K562 (cell line): ENCODE measurements around the gene MRI1. TPM values are rescaled to one million over a fixed set of nuclear protein-coding genes. Genes with fewer than 3 reads are reported as not detected.

Experiments
- ATAC-seq: fragments of 200-7000 bp; cut with Tn5 transposase; 3 replicates; pipeline ENCODE4 v1.9.1; 2020; ENCODE audit warnings: moderate library complexity
- BruUV-seq: library from RNA; stranded (reverse); fragments of 400-500 nt; replicated peaks from 2 replicates; lab custom pipeline; 2021; lab: Mats Ljungman, UMichigan
- CTCF ChIA-PET: fragments of 300-600 bp; formaldehyde crosslinking; extraction: SDS; loops from one replicate; lab custom pipeline; 2021; ENCODE audit warnings: low intra/inter-chr PET ratio; lab: Yijun Ruan, JAX
- POLR2A ChIA-PET: fragments of 300-600, 350-650 bp; sonication (Branson Sonifier 250); formaldehyde crosslinking; extraction: SDS; loops from one replicate; lab custom pipeline; 2021; ENCODE audit warnings: antibody characterized with exemption, inconsistent platforms; lab: Yijun Ruan, JAX
- DNase-seq, 4 experiments: peaks; one replicate each; pipeline versions ENCODE4 v3.0.0 to v3.0.0-alpha.2; 2011 to 2018; ENCODE audit warnings: low spot score in 3 of 4, mixed read lengths in 3 of 4; ENCODE audit errors: extremely low read depth in 1 of 4
- FAIRE-seq: peaks from 2 replicates; lab custom pipeline; 2011; peaks lifted over from hg19 to GRCh38; lab: Jason Lieb, UNC
- H2AFZ ChIP-seq: 2 replicates; pipeline ENCODE4 v1.6.0; 2011; ENCODE audit warnings: low read depth, low read length, control low read depth, inconsistent platforms
- H3K27ac ChIP-seq: fragments of 200-600 bp; 3 replicates; pipeline ENCODE4 v1.8.0; 2011; ENCODE audit warnings: low read depth, mild to moderate bottlenecking, control low read depth, inconsistent platforms, low read length, moderate library complexity, mixed read lengths; ENCODE audit errors: extremely low read depth
- H3K27me3 ChIP-seq, 2 experiments: fragments of 300-600 bp in 1 of 2; 2 replicates in 1 of 2; 3 replicates in 1 of 2; pipeline versions ENCODE4 v1.6.0 to v1.8.0; 2011; ENCODE audit warnings: inconsistent platforms in 2 of 2, low read length in 2 of 2, mild to moderate bottlenecking in 1 of 2, mixed read lengths in 1 of 2, moderate library complexity in 1 of 2; ENCODE audit not compliant: control insufficient read depth in 2 of 2, insufficient read depth in 2 of 2
- H3K36me3 ChIP-seq: fragments of 300-600 bp; 3 replicates; pipeline ENCODE4 v1.8.0; 2011; ENCODE audit warnings: mild to moderate bottlenecking, low read length, inconsistent platforms; ENCODE audit not compliant: control insufficient read depth, insufficient read depth
- H3K4me1 ChIP-seq, 2 experiments: fragments of 200-600 bp in 1 of 2; replicated peaks in 1 of 2; 2 replicates in 1 of 2; 3 replicates in 1 of 2; pipeline versions ENCODE4 v1.5.1 to v1.8.0; 2011; ENCODE audit warnings: inconsistent platforms in 2 of 2, low read length in 2 of 2, mild to moderate bottlenecking in 1 of 2, mixed read lengths in 1 of 2, moderate library complexity in 1 of 2; ENCODE audit not compliant: control insufficient read depth in 2 of 2, insufficient read depth in 2 of 2
- H3K4me2 ChIP-seq: 2 replicates; pipeline ENCODE4 v1.6.1; 2011; ENCODE audit warnings: low read length, control low read depth, inconsistent platforms, mixed read lengths; ENCODE audit not compliant: insufficient read depth
- H3K4me3 ChIP-seq: fragments of 200-600 bp; sonication (generic), shearing (Covaris generic); 2 replicates; pipeline ENCODE4 v1.5.1; 2016; ENCODE audit warnings: control low read depth, inconsistent platforms
- H3K79me2 ChIP-seq: fragments of 200-600 bp; 3 replicates; pipeline ENCODE4 v1.8.0; 2011; ENCODE audit warnings: low read length, inconsistent platforms; ENCODE audit not compliant: control insufficient read depth, insufficient read depth
- H3K9ac ChIP-seq, 2 experiments: 2 replicates each; pipeline versions ENCODE4 v1.6.0 to v1.6.1; 2011; ENCODE audit warnings: low read depth in 2 of 2, low read length in 2 of 2, control low read depth in 1 of 2, inconsistent platforms in 1 of 2, mild to moderate bottlenecking in 1 of 2, mixed read lengths in 1 of 2; ENCODE audit not compliant: insufficient read depth in 1 of 2
- H3K9me1 ChIP-seq: one replicate; pipeline ENCODE4 v1.6.0; 2011; ENCODE audit warnings: inconsistent platforms, mild to moderate bottlenecking, low read length, moderate library complexity; ENCODE audit not compliant: control insufficient read depth, insufficient read depth
- H3K9me3 ChIP-seq: replicated peaks from 2 replicates; pipeline ENCODE4 v1.5.1; 2011; ENCODE audit warnings: low read depth, low read length, inconsistent platforms; ENCODE audit not compliant: control insufficient read depth, insufficient read depth
- H4K20me1 ChIP-seq: replicated peaks from 2 replicates; pipeline ENCODE4 v1.6.1; 2011; ENCODE audit warnings: low read length, inconsistent platforms, mixed read lengths; ENCODE audit not compliant: control insufficient read depth, insufficient read depth
- CBFA2T2 ChIP-seq: fragments of 450-650 bp; conservative IDR thresholded peaks from 2 replicates; pipeline ENCODE4 v1.6.1; 2017; ENCODE audit warnings: mild to moderate bottlenecking
- DIDO1 ChIP-seq: fragments of 450-650 bp; IDR thresholded peaks from 2 replicates; pipeline ENCODE4 v1.6.1; 2016; ENCODE audit warnings: low read depth, missing biosample characterization, missing genetic modification characterization
- HDAC2 ChIP-seq: fragments of 450-650 bp; IDR thresholded peaks from 2 replicates; pipeline ENCODE4 v1.6.1; 2016; ENCODE audit warnings: mild to moderate bottlenecking
- HMG20A ChIP-seq: fragments of 450-650 bp; formaldehyde crosslinking; conservative IDR thresholded peaks from 2 replicates; pipeline ENCODE4 v1.4.0; 2020; ENCODE audit warnings: mild to moderate bottlenecking, mixed read lengths
- KLF1 ChIP-seq: fragments of 450-650 bp; IDR thresholded peaks from 2 replicates; pipeline ENCODE4 v1.6.1; 2016; ENCODE audit warnings: missing genetic modification characterization, missing compliant biosample characterization
- MBD2 ChIP-seq: sonication (generic); IDR thresholded peaks from 2 replicates; pipeline ENCODE4 v1.6.1; 2016; ENCODE audit warnings: low read depth, borderline replicate concordance
- MCM5 ChIP-seq: fragments of 450-650 bp; IDR thresholded peaks from 2 replicates; pipeline ENCODE4 v1.6.1; 2016; ENCODE audit warnings: low read depth
- MCM7 ChIP-seq, 2 experiments: fragments of 450-650 bp; IDR thresholded peaks; 2 replicates each; pipeline ENCODE4 v1.6.1; 2016 to 2018
- NR4A1 ChIP-seq, 2 experiments: fragments of 250-450 bp in 1 of 2; fragments of 450-650 bp in 1 of 2; sonication (Bioruptor Pico) in 1 of 2; IDR thresholded peaks; 2 replicates each; pipeline versions ENCODE4 v1.4.0 to v1.6.1; 2016 to 2020; ENCODE audit warnings: mild to moderate bottlenecking in 2 of 2, missing compliant biosample characterization in 1 of 2, missing genetic modification characterization in 1 of 2, moderate library complexity in 1 of 2
- PML ChIP-seq: IDR thresholded peaks from 2 replicates; pipeline ENCODE4 v1.6.1; 2012; ENCODE audit warnings: low read length, inconsistent platforms
- RBBP5 ChIP-seq: fragments of 200-600 bp; sonication (generic); IDR thresholded peaks from 2 replicates; pipeline ENCODE4 v1.6.1; 2012; ENCODE audit warnings: borderline replicate concordance, mild to moderate bottlenecking, low read length, control low read depth, inconsistent platforms; ENCODE audit not compliant: insufficient read depth, poor library complexity, severe bottlenecking
- TAL1 ChIP-seq: fragments of 450-650 bp; IDR thresholded peaks from 2 replicates; pipeline ENCODE4 v1.6.1; 2016; ENCODE audit warnings: mild to moderate bottlenecking
- TBL1XR1 ChIP-seq, 2 experiments: IDR thresholded peaks; 2 replicates each; pipeline ENCODE4 v1.6.1; 2012; ENCODE audit warnings: improper control_type of control experiment in 2 of 2, low read length in 2 of 2, mild to moderate bottlenecking in 1 of 2
- TBP ChIP-seq: optimal IDR thresholded peaks from 2 replicates; pipeline ENCODE3; 2011; ENCODE audit warnings: low read depth, low read length, improper control_type of control experiment
- ZBTB7A ChIP-seq: IDR thresholded peaks from 2 replicates; pipeline ENCODE4 v1.6.1; 2011; ENCODE audit warnings: low read depth, mild to moderate bottlenecking, low read length, moderate library complexity, borderline replicate concordance; ENCODE audit not compliant: control insufficient read depth
- ZNF134 ChIP-seq: fragments of 250-450 bp; sonication (Bioruptor Pico); conservative IDR thresholded peaks from 2 replicates; pipeline ENCODE4 v1.4.0; 2020
- WGBS: fragments of 100-300 bp; shearing (Covaris generic); methylation state at CpG from one replicate; pipeline ENCODE4 v1.1.6; 2016; ENCODE audit warnings: low coverage, mixed read lengths; ENCODE audit not compliant: insufficient coverage; ENCODE audit errors: missing lambda C conversion rate; 5-methylcytosine and 5-hydroxymethylcytosine counted together
- in situ Hi-C: fragments of 300-500 bp; cut with MboI; formaldehyde crosslinking; loops from 4 replicates; pipeline ENCODE4 v1.15.0; 2018; ENCODE audit warnings: inconsistent platforms, mixed read lengths
- intact Hi-C: fragments of 100-400 bp; cut with micrococcal nuclease; formaldehyde crosslinking; loops from 2 replicates; pipeline ENCODE4 v1.14.2; 2022
- polyA plus RNA-seq, 8 experiments: library from polyadenylated mRNA; depleted of rRNA in 4 of 8; stranded (reverse) in 5 of 8; unstranded in 3 of 8; fragments of >200 nt; fragmentation: Nextera tagmentation in 2 of 8; fragmentation: Illumina TruSeq in 1 of 8; extraction: Ambion mirVana in 2 of 8; extraction: Trizol in 1 of 8; gene quantifications; 2 replicates each; pipeline versions ENCODE4 v1.2.1 to v1.2.3, GENCODE V29; 2011 to 2014; ENCODE audit warnings: inconsistent platforms in 1 of 8, missing spikeins in 1 of 8
- total RNA-seq, 7 experiments: library from RNA; depleted of rRNA in 6 of 7; stranded (reverse); fragments of >200 nt in 6 of 7; fragmentation: Illumina TruSeq in 2 of 7; extraction: Trizol in 2 of 7; gene quantifications; 2 replicates each; pipeline versions ENCODE4 v1.2.1 to v1.2.3, GENCODE V29; 2011 to 2021; ENCODE audit warnings: low replicate concordance in 1 of 7
- TF ChIP-seq, protein P1 (sequence below): fragments of 250-450 bp; sonication (Bioruptor Pico); IDR thresholded peaks from 2 replicates; pipeline ENCODE4 v1.8.0; 2021; ENCODE audit warnings: moderate library complexity, mild to moderate bottlenecking, inconsistent platforms
- TF ChIP-seq, protein P2 (sequence below): IDR thresholded peaks from 2 replicates; pipeline ENCODE4 v1.6.1; 2014; ENCODE audit warnings: antibody characterized with exemption
- TF ChIP-seq, protein P3 (sequence below): sonication (generic); formaldehyde crosslinking; IDR thresholded peaks from 2 replicates; pipeline ENCODE4 v1.8.0; 2022; ENCODE audit warnings: missing genetic modification reagents, mild to moderate bottlenecking, moderate library complexity, borderline replicate concordance

MRI1 gene
- total and polyA plus RNA-seq, 9 of the 15 experiments (the other 6 are each of a cell fraction or from before 2014, with no cell fraction given): 5.5 to 57.4 (median 28.2) TPM

DNA sequence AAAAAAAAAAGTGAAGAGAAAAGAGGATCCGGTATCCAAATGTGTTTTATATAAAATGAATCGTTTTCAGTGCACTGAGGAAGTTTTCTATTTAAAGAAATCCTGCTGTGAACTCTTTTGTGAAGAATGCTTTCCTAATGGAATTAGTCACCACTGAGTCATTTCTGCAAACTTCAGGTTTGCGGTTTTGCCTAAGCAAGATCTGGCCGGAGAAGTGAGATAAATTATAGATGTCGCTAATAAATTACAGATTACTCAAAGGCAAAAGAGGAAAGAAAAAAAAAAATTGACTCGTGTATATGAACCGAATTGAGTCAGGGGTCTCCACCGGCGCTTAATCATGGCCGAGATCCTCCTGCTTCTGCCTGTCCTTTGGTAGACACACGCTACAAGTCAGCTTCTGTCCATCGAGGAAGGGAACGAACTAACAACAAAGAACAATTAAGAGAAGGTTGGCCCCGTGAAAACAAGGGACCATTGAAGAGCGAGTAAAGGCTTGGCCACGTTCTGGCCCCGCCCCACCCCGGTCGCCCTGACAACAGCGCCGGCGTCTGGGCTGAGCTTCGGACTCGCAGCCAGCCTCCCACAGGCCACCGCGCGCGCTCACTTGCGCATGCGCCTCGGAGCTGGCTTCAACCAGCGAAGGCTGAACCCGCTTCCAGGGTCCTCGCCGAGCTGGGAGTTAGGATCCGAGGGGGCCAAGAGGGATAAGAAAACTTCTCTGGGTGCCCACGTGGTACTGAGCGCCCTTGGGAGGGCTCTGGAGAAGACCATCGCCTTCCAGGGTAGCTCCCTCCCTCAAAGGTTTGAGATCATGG, 33.0 kb upstream of the MRI1 start:
- under 1% methylated on average over 39 of the region's 39 CpGs for WGBS
- POLR2A ChIA-PET: interaction anchor here (0.6 to 1.9 kb wide), 8 partner anchors 10 to 194 kb away, joined by 3 to 18 read pairs (median 5); a partner anchor contains a TSS
- peak; percentile 88 for FAIRE-seq
- TF ChIP-seq MCM5: no peak
- no peak for TF ChIP-seq DIDO1
- peak; percentile 29; the same call in 1 of the 2 replicates for TF ChIP-seq PML
- peak; percentile 49 for TF ChIP-seq HDAC2
- no peak for TF ChIP-seq TBL1XR1 (IDR thresholded peaks at IDR 0.05; ENCODE audit: low read length in 2 of 2)
- TF ChIP-seq, protein P1, sequence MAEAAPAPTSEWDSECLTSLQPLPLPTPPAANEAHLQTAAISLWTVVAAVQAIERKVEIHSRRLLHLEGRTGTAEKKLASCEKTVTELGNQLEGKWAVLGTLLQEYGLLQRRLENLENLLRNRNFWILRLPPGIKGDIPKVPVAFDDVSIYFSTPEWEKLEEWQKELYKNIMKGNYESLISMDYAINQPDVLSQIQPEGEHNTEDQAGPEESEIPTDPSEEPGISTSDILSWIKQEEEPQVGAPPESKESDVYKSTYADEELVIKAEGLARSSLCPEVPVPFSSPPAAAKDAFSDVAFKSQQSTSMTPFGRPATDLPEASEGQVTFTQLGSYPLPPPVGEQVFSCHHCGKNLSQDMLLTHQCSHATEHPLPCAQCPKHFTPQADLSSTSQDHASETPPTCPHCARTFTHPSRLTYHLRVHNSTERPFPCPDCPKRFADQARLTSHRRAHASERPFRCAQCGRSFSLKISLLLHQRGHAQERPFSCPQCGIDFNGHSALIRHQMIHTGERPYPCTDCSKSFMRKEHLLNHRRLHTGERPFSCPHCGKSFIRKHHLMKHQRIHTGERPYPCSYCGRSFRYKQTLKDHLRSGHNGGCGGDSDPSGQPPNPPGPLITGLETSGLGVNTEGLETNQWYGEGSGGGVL (CRISPR knock-in tag): no peak
- peak; percentile 29; the same call in 1 of the 2 replicates for TF ChIP-seq MBD2
- TF ChIP-seq, protein P2, sequence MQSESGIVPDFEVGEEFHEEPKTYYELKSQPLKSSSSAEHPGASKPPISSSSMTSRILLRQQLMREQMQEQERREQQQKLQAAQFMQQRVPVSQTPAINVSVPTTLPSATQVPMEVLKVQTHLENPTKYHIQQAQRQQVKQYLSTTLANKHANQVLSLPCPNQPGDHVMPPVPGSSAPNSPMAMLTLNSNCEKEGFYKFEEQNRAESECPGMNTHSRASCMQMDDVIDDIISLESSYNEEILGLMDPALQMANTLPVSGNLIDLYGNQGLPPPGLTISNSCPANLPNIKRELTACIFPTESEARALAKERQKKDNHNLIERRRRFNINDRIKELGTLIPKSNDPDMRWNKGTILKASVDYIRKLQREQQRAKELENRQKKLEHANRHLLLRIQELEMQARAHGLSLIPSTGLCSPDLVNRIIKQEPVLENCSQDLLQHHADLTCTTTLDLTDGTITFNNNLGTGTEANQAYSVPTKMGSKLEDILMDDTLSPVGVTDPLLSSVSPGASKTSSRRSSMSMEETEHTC: no peak
- no peak for TF ChIP-seq ZNF134 (CRISPR knock-in tag)
- TF ChIP-seq MCM7 (IDR thresholded peaks at IDR 0.05): no peak
- TF ChIP-seq, protein P3, sequence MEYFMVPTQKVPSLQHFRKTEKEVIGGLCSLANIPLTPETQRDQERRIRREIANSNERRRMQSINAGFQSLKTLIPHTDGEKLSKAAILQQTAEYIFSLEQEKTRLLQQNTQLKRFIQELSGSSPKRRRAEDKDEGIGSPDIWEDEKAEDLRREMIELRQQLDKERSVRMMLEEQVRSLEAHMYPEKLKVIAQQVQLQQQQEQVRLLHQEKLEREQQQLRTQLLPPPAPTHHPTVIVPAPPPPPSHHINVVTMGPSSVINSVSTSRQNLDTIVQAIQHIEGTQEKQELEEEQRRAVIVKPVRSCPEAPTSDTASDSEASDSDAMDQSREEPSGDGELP (CRISPR knock-in tag): peak; percentile 65; the same call in 1 of the 2 replicates
- no peak for TF ChIP-seq NR4A1 (CRISPR knock-in tag; IDR thresholded peaks at IDR 0.05)
- 0 out of 2 replicates have a peak, but pooled peaks have one; percentile 28 for TF ChIP-seq NR4A1 (tag; IDR thresholded peaks at IDR 0.05)
- peak; percentile 38 for TF ChIP-seq RBBP5
- no peak for TF ChIP-seq CBFA2T2
- TF ChIP-seq HMG20A: no peak
- peak; percentile 41 for TF ChIP-seq TBP
- TF ChIP-seq KLF1 (tag): no peak
- TF ChIP-seq TAL1: no peak
- TF ChIP-seq ZBTB7A: peak; percentile 55; the same call in 1 of the 2 replicates

More for the DNA sequence above, 33.0 kb upstream of the MRI1 start:
- Histone ChIP-seq H3K36me3 (no peaks in the 10 kb centered on the region), H4K20me1 (no peaks in the 10 kb centered on the region), H3K4me3 (peak overlapping the region; percentile 61), H2AFZ (peak overlapping the region; percentile 96), H3K79me2 (no peaks in the 10 kb centered on the region; the same call in 2 of the 3 replicates), H3K27me3 (no peaks in the 10 kb centered on the region), H3K9me1 (no peaks in the 10 kb centered on the region), H3K4me1 (peaks cover 11 to 13% of the 10 kb centered on the region in 2 experiments), H3K4me2 (peak overlapping the region; percentile 95), H3K27ac (peak overlapping the region; percentile 83), H3K9ac (peak overlapping the region; percentile 89 to 90), H3K9me3 (no peaks in the 10 kb centered on the region)
- in situ Hi-C loops (no loop called here), intact Hi-C loops (no loop called here)
- ATAC-seq (peak; percentile 100), DNase-seq (peak; percentile 97 to 98 (median 98))
- BruUV-seq: TSS peak; percentile 95
- CTCF ChIA-PET: no interaction called here
